Urinary bladder (tissue), 4 donors: ENCODE results near the gene SIAH2. TPM values are rescaled to one million over a fixed set of nuclear protein-coding genes. Genes with fewer than 3 reads are reported as not detected.

Experiments
- DNase-seq: peaks from one replicate; pipeline ENCODE4 v3.0.0-alpha.2; 2015; ENCODE audit errors: extremely low spot score
- H3K27ac ChIP-seq: one replicate; pipeline ENCODE4 v1.5.1; 2013; ENCODE audit warnings: low read depth, mild to moderate bottlenecking, moderate library complexity
- H3K36me3 ChIP-seq: one replicate; pipeline ENCODE4 v1.6.1; 2013; ENCODE audit warnings: mild to moderate bottlenecking, moderate library complexity; ENCODE audit not compliant: insufficient read depth
- H3K4me1 ChIP-seq: one replicate; pipeline ENCODE4 v1.6.1; 2013; ENCODE audit warnings: mild to moderate bottlenecking, moderate library complexity; ENCODE audit not compliant: insufficient read depth
- H3K4me3 ChIP-seq: one replicate; pipeline ENCODE4 v1.5.1; 2013; ENCODE audit warnings: low read depth, low read length
- WGBS: extraction: QIAGEN DNeasy Blood & Tissue Kit; methylation state at CpG from one replicate; pipeline ENCODE4 v1.1.7; 2013; 5-methylcytosine and 5-hydroxymethylcytosine counted together
- polyA plus RNA-seq: library from polyadenylated mRNA; stranded (reverse); fragments of 200-250 nt; gene quantifications from one replicate; pipeline ENCODE4 v1.2.3, GENCODE V29; 2013
- total RNA-seq: library from RNA; depleted of rRNA; stranded (reverse); fragments of >200 nt; gene quantifications from one replicate; pipeline ENCODE4 v1.2.3, GENCODE V29; 2014
- donor health status: healthy with polysubstance abuse.
- donor health status: healthy.

Gene SIAH2
- total and polyA plus RNA-seq, 2 donors: 27.4 to 28.2 TPM

- peak; percentile 65 for DNase-seq
- Histone ChIP-seq H3K4me1 (no peaks in the 10 kb centered on the region), H3K27ac (peak overlapping the region; percentile 56), H3K4me3 (no peak overlapping the region), H3K36me3 (no peaks in the 10 kb centered on the region)
- WGBS: 40% methylated on average over 2 of the region's 2 CpGs
Observed at GRCh38 chr3:150751781-150752263, 11.1 kb downstream of the SIAH2 start.

- Histone ChIP-seq H3K4me1 (peaks cover 2% of the 10 kb centered on the region), H3K4me3 (no peak overlapping the region), H3K36me3 (no peaks in the 10 kb centered on the region), H3K27ac (no peak overlapping the region)
- DNase-seq: no peak
- WGBS: 81% methylated on average over 6 of the region's 6 CpGs
Observed at GRCh38 chr3:150749255-150749654, 13.7 kb downstream of the SIAH2 start.

GRCh38 chr3:150748684-150749047, 14.3 kb downstream of the SIAH2 start:
- H3K4me3 ChIP-seq: no peak overlapping the region
- H3K27ac ChIP-seq: no peak overlapping the region
- DNase-seq: no peak
- 62% methylated on average over 1 of the region's 1 CpG for WGBS
- H3K4me1 ChIP-seq: peaks cover 3% of the 10 kb centered on the region
- H3K36me3 ChIP-seq: no peaks in the 10 kb centered on the region

- no peak for DNase-seq
- no peaks in the 10 kb centered on the region for H3K36me3 ChIP-seq
- peaks cover 3% of the 10 kb centered on the region for H3K4me1 ChIP-seq
- WGBS: 90% methylated on average over 5 of the region's 5 CpGs
- no peak overlapping the region for H3K4me3 ChIP-seq
- H3K27ac ChIP-seq: no peak overlapping the region
Observed at GRCh38 chr3:150747886-150748683, 14.9 kb downstream of the SIAH2 start.

- H3K36me3 ChIP-seq: no peaks in the 10 kb centered on the region
- no peak overlapping the region for H3K4me3 ChIP-seq
- 69% methylated on average over 7 of the region's 7 CpGs for WGBS
- H3K4me1 ChIP-seq: peaks cover 3% of the 10 kb centered on the region
- DNase-seq: no peak
- no peak overlapping the region for H3K27ac ChIP-seq
Observed at GRCh38 chr3:150746791-150747590, 16.0 kb downstream of the SIAH2 start.

GRCh38 chr3:150745832-150746231, 17.1 kb downstream of the SIAH2 start:
- no peak overlapping the region for H3K27ac ChIP-seq
- no peak for DNase-seq
- peaks cover 3% of the 10 kb centered on the region for H3K4me1 ChIP-seq
- no peak overlapping the region for H3K4me3 ChIP-seq
- H3K36me3 ChIP-seq: no peaks in the 10 kb centered on the region
- WGBS: 99% methylated on average over 3 of the region's 3 CpGs

GRCh38 chr3:150744919-150745211, 18.1 kb downstream of the SIAH2 start:
- no peak for DNase-seq
- no peak overlapping the region for H3K27ac ChIP-seq
- no peak overlapping the region for H3K4me3 ChIP-seq
- H3K36me3 ChIP-seq: no peaks in the 10 kb centered on the region
- peaks cover 3% of the 10 kb centered on the region for H3K4me1 ChIP-seq
- 31% methylated on average over 1 of the region's 1 CpG for WGBS

- Histone ChIP-seq H3K36me3 (no peaks in the 10 kb centered on the region), H3K4me3 (no peak overlapping the region), H3K27ac (peak overlapping the region; percentile 43), H3K4me1 (peaks cover 3% of the 10 kb centered on the region)
- 37% methylated on average over 8 of the region's 8 CpGs for WGBS
- DNase-seq: no peak
Observed at GRCh38 chr3:150744041-150744918, 18.7 kb downstream of the SIAH2 start.

- Histone ChIP-seq H3K4me1 (peaks cover 3% of the 10 kb centered on the region), H3K36me3 (no peaks in the 10 kb centered on the region), H3K27ac (no peak overlapping the region), H3K4me3 (no peak overlapping the region)
- DNase-seq: no peak
- 49% methylated on average over 2 of the region's 2 CpGs for WGBS
Observed at GRCh38 chr3:150743508-150743907, 19.5 kb downstream of the SIAH2 start.

GRCh38 chr3:150742679-150743078, 20.3 kb downstream of the SIAH2 start:
- 96% methylated on average over 4 of the region's 4 CpGs for WGBS
- H3K4me1 ChIP-seq: peaks cover 5% of the 10 kb centered on the region

GRCh38 chr3:150742141-150742523, 20.8 kb downstream of the SIAH2 start:
- DNase-seq: no peak
- Histone ChIP-seq H3K4me1 (peaks cover 5% of the 10 kb centered on the region), H3K36me3 (no peaks in the 10 kb centered on the region)

More at GRCh38 chr3:150742679-150743078, 20.3 kb downstream of the SIAH2 start:
- DNase-seq: no peak
- Histone ChIP-seq H3K36me3 (no peaks in the 10 kb centered on the region), H3K4me3 (no peak overlapping the region), H3K27ac (no peak overlapping the region)

GRCh38 chr3:150741497-150742140, 21.4 kb downstream of the SIAH2 start:
- no peak overlapping the region for H3K27ac ChIP-seq
- WGBS: 71% methylated on average over 5 of the region's 5 CpGs
- H3K36me3 ChIP-seq: no peaks in the 10 kb centered on the region
- H3K4me1 ChIP-seq: peaks cover 5% of the 10 kb centered on the region
- DNase-seq: no peak
- no peak overlapping the region for H3K4me3 ChIP-seq

More at GRCh38 chr3:150742141-150742523, 20.8 kb downstream of the SIAH2 start:
- Histone ChIP-seq H3K27ac (no peak overlapping the region), H3K4me3 (no peak overlapping the region)
- 96% methylated on average over 15 of the region's 15 CpGs for WGBS
